GM12875 (cell line): ENCODE measurements around the gene GALNT12.

ENCODE experiments used
- H3K4me3 ChIP-seq: one replicate; pipeline ENCODE4 v1.5.1; 2011; ENCODE audit warnings: low read depth, low read length, control low read depth
- TF ChIP-seq, protein P1 (sequence below): IDR thresholded peaks from 2 replicates; pipeline ENCODE4 v1.5.1; 2011; ENCODE audit warnings: low read depth, mild to moderate bottlenecking, control low read depth, inconsistent platforms, low read length, moderate library complexity, borderline replicate concordance; ENCODE audit not compliant: insufficient read depth

Gene GALNT12

DNA sequence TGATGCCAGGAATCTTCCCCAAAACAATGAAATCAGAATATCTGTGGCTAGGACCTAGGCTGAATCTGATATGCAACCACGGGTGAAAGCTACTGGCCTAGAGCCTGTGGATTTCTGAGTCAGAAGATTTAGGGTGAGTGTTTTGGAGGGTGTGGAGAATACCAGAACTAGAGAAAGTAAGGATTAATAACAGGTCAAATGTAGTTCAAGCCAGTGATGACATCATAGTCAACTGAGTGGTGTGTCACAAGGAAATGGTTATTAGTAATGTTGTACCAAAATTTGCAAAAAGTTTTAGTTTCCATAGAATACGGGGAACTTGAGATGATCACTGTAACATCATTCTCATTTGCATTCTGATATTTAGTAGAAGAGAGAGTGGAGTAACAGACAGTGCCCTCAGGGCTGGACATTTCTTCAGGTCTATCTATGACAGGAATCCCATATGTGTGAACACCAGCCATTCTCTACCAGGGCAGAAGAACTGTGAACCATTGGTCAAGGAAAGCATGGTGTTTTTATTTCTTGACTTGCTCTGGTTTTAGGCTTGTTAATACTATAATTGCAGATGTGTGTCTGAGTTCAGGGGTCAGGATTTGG, 3.7 kb downstream of the GALNT12 start:
- TF ChIP-seq, protein P1, sequence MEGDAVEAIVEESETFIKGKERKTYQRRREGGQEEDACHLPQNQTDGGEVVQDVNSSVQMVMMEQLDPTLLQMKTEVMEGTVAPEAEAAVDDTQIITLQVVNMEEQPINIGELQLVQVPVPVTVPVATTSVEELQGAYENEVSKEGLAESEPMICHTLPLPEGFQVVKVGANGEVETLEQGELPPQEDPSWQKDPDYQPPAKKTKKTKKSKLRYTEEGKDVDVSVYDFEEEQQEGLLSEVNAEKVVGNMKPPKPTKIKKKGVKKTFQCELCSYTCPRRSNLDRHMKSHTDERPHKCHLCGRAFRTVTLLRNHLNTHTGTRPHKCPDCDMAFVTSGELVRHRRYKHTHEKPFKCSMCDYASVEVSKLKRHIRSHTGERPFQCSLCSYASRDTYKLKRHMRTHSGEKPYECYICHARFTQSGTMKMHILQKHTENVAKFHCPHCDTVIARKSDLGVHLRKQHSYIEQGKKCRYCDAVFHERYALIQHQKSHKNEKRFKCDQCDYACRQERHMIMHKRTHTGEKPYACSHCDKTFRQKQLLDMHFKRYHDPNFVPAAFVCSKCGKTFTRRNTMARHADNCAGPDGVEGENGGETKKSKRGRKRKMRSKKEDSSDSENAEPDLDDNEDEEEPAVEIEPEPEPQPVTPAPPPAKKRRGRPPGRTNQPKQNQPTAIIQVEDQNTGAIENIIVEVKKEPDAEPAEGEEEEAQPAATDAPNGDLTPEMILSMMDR = no peak

DNA sequence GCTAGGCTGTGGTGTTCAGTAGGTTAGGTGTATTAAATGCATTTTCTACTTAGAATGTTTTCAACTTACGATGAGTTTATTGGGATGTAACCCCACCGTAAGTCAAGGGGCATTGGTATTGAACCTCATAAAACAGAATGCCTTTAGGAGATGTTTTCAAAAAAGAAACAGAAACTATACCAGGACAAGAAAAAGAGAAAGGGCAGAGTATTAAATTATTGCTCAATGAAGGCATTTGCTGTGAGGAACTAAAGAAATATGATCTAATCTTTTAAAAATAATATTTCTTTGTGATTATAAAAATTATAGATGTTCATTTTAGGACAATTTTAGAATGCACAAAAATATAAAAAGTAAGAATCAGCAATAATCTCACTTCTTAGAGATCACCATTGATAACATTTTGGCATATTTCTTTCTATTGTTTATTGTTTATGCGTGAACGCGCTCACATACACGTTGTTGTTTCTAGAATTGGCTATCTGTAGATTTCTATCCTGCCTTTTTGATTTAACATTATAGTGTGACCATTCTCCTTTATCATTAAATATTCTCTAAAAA, 8.0 kb downstream of the GALNT12 start:
- TF ChIP-seq, protein P1 = no peak
- no peak overlapping the region for H3K4me3 ChIP-seq

More for the DNA sequence above, 3.7 kb downstream of the GALNT12 start:
- no peak overlapping the region for H3K4me3 ChIP-seq

DNA sequence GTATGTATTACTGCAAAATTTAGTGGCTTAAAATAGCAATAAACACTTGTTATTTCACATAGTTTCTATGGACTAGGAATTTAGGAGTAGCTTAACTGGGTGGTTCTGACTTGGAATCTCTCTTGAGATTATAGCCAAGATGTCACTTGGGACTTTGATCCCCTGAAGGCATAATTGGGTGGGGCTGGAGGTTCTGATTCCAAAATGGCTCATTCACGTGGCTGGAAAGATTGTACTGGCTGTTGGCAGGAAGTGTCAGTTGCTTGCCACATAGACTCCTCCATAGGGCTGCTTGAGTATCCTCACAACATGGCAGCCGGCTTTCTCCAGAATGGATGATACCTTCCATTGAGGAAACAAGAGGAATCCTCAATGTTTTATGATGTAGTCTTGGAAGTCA, 11.3 kb downstream of the GALNT12 start:
- TF ChIP-seq, protein P1 = no peak
- H3K4me3 ChIP-seq = no peak overlapping the region

DNA sequence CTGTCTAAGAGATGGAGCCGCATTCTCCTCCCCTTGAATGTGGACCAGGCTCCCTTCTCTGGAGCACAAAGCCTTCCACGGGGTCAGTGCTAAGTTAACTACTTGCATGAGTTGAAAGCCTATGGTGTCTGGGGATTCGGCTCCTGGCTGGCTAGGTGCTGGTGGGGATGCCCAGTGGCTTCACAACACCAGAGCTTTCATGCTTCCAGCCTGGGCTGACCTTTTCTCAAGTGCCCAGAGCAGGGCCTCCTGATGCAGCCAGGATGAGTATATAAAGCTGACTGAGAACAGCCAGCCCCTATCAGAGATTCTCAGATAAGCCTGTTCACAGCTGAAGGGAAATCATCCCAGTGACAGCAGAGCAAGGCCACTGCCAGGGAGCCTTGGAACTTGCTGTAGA, 11.8 kb downstream of the GALNT12 start:
- TF ChIP-seq, protein P1 = no peak
- no peak overlapping the region for H3K4me3 ChIP-seq

DNA sequence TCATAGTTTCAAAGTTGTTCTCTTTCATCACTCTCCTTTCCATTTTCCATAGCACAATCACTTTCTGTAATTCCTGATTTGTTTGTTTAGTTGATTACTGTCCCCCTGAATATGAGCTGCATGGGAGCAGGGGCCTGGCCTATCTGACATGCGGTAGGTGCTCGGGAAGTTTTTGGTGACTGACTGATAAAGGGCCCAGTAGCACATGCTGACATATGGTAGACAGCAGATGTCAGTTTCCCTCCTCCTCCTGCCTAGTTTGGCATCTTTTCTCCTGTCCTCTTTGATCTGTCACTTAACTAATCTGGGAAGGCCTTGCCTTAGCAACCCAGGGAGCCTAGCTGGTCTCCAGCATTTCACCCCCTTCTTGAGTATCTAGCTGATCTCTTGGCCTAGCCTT, 14.4 kb downstream of the GALNT12 start:
- no peak overlapping the region for H3K4me3 ChIP-seq
- TF ChIP-seq, protein P1 = no peak

DNA sequence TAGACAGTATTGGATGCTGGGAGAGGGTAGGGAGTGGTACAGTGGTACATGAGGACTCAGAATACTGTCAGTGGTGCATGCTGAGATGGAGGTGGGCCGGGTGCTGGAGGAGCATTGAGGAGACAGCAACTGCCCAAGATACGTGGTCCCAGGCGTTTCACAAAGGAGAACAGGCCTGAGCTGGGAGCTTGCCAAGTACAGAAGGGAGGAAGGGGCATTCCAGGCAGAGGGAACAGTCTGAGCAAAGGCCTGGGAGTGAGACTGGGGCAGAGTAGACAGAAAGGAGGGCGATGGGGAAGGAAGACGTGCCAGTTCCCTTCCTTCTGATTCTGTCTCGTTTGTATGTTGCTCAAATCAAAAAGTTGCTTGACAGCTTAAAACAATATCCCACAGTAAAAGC, 15.2 kb downstream of the GALNT12 start:
- TF ChIP-seq, protein P1 = no peak
- H3K4me3 ChIP-seq = no peak overlapping the region

DNA sequence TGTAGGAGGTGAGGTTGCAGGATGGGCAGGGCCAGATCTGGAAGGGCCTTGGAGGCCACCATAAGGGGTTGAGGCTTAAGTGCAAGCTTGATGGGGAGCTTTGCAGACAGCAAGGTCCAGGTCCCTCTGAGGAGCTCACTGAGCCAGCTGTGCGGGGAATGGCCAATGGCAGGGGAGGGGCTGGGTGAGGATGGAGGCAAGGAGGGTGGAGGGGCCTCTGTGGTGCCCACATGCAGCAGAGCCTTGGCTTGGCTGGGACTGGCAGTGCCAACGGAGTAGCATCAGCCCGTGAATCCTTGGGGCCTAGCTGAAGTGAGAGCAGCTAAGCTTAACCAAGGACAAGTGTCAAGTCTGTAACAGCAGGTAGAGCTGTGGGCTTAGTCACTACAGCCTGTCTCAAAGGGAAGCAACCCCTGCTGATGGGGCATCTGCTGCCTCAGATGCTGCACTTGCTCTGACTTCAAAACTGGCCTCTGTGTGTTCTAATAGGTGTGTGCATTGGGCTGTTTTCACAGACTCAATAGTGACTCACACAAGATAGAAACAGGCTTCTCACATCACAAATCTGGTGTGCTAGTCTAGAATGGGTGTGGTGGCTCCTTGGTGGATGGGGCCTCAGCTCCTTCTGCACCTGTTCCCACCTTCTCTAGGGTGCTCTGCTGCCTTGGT, 16.3 kb downstream of the GALNT12 start:
- H3K4me3 ChIP-seq = no peak overlapping the region

More for the DNA sequence above, 16.3 kb downstream of the GALNT12 start:
- TF ChIP-seq, protein P1 = no peak
